Esophagus squamous epithelium (tissue), 4 donors: ENCODE data around the gene KLHL42.

Experiments used
- POLR2A ChIP-seq, 4 donors: fragments of 450-650 bp; IDR thresholded peaks; one replicate each; pipeline ENCODE4 v1.6.1; 2017; ENCODE audit warnings: antibody characterized with exemption in 4 of 4, mild to moderate bottlenecking in 4 of 4, moderate library complexity in 3 of 4
- TF ChIP-seq, protein P1 (sequence below), 6 experiments: fragments of 450-650 bp in 4 of 6; fragments of 200-600 bp in 2 of 6; sonication (generic) in 2 of 6; IDR thresholded peaks; one replicate each; pipeline ENCODE4 v1.5.1; 2016 to 2019; ENCODE audit warnings: antibody characterized with exemption in 6 of 6, mild to moderate bottlenecking in 4 of 6, moderate library complexity in 4 of 6

DNA sequence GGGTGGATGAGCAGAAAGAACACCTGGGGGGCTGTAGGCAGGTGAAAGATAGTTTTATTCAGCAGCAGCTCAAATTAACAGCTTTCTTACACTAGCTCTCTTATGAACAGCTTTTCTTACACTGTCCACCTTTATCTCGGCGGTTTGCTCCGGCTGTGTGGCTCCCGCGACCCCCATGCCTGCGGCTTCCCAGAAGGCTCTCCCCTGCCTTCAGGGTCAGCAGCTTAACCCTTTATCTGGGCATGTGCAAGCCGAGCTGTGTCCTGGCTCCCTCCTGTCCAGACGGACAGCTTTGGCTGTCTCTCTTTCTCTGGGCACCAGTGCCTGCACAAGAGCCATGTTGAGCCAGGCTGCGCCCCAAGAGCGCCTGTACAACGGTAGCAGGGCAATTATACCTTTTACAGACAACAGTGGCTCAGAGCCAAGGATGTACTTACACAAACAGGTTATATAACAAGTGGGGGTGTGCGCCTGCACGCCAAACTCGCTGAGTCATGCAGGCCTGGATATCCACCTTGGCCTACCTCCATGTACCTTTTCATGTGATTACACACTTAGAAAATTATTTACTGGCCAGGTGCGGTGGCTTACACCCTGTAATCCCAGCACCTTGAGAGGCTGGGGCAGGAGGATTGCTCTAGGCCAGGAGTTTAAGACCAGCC is 28.5 kb upstream of the KLHL42 start:
- TF ChIP-seq, protein P1, sequence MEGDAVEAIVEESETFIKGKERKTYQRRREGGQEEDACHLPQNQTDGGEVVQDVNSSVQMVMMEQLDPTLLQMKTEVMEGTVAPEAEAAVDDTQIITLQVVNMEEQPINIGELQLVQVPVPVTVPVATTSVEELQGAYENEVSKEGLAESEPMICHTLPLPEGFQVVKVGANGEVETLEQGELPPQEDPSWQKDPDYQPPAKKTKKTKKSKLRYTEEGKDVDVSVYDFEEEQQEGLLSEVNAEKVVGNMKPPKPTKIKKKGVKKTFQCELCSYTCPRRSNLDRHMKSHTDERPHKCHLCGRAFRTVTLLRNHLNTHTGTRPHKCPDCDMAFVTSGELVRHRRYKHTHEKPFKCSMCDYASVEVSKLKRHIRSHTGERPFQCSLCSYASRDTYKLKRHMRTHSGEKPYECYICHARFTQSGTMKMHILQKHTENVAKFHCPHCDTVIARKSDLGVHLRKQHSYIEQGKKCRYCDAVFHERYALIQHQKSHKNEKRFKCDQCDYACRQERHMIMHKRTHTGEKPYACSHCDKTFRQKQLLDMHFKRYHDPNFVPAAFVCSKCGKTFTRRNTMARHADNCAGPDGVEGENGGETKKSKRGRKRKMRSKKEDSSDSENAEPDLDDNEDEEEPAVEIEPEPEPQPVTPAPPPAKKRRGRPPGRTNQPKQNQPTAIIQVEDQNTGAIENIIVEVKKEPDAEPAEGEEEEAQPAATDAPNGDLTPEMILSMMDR (IDR thresholded peaks at IDR 0.05): no peak
- no peak for TF ChIP-seq POLR2A (IDR thresholded peaks at IDR 0.05)
